CD14-positive monocyte (primary cell): Measurements from ENCODE around the gene PTPRN2. TPM values are rescaled to one million over a fixed set of nuclear protein-coding genes. Genes with fewer than 3 reads are reported as not detected.

Experiments used
- DNase-seq, 3 donors: peaks; one replicate each; pipeline ENCODE4 v3.0.0-alpha.2; 2011 to 2022
- H2AFZ ChIP-seq: 2 replicates; pipeline ENCODE4 v1.6.0; 2012; ENCODE audit warnings: mild to moderate bottlenecking, low read depth, low read length, inconsistent platforms; ENCODE audit not compliant: insufficient read depth, poor library complexity, severe bottlenecking
- H3K27ac ChIP-seq, 2 donors: 1 replicate in 1 of 2; 2 replicates in 1 of 2; pipeline ENCODE4 v1.5.1; 2012 to 2013; ENCODE audit warnings: low read length in 2 of 2, control low read depth in 1 of 2, inconsistent platforms in 1 of 2, low read depth in 1 of 2, mild to moderate bottlenecking in 1 of 2
- H3K27me3 ChIP-seq, 2 donors: one replicate each; pipeline versions ENCODE4 v1.6.0 to v1.6.1; 2011 to 2013; ENCODE audit warnings: low read length in 2 of 2; ENCODE audit not compliant: control insufficient read depth in 2 of 2, insufficient read depth in 2 of 2
- H3K36me3 ChIP-seq, 2 donors: replicated peaks in 1 of 2; 1 replicate in 1 of 2; 2 replicates in 1 of 2; pipeline versions ENCODE4 v1.5.1 to v1.6.1; 2012 to 2013; ENCODE audit warnings: low read length in 2 of 2, control low read depth in 1 of 2, inconsistent platforms in 1 of 2, mild to moderate bottlenecking in 1 of 2; ENCODE audit not compliant: insufficient read depth in 2 of 2, control insufficient read depth in 1 of 2
- H3K4me1 ChIP-seq, 2 donors: 1 replicate in 1 of 2; 2 replicates in 1 of 2; pipeline versions ENCODE4 v1.5.1 to v1.6.1; 2012 to 2013; ENCODE audit warnings: low read length in 2 of 2, control low read depth in 1 of 2, inconsistent platforms in 1 of 2, mild to moderate bottlenecking in 1 of 2, moderate library complexity in 1 of 2; ENCODE audit not compliant: insufficient read depth in 2 of 2, control insufficient read depth in 1 of 2
- H3K4me2 ChIP-seq: replicated peaks from 2 replicates; pipeline ENCODE3; 2012; ENCODE audit warnings: low read length, moderate library complexity, mild to moderate bottlenecking; ENCODE audit not compliant: poor library complexity, severe bottlenecking; ENCODE audit errors: extremely low read depth
- H3K4me3 ChIP-seq, 3 experiments: fragments of 200-600 bp in 1 of 3; sonication (generic) in 1 of 3; replicated peaks in 1 of 3; 1 replicate in 2 of 3; 2 replicates in 1 of 3; pipeline ENCODE4 v1.5.1; 2011 to 2013; ENCODE audit warnings: low read length in 3 of 3, mild to moderate bottlenecking in 3 of 3, control low read depth in 2 of 3, low read depth in 2 of 3, inconsistent platforms in 1 of 3, moderate library complexity in 1 of 3
- H3K79me2 ChIP-seq: 2 replicates; pipeline ENCODE4 v1.6.0; 2012; ENCODE audit warnings: mild to moderate bottlenecking, control low read depth, inconsistent platforms, low read length, moderate library complexity; ENCODE audit not compliant: insufficient read depth
- H3K9ac ChIP-seq: 2 replicates; pipeline ENCODE4 v1.6.0; 2017; ENCODE audit warnings: low read length, mild to moderate bottlenecking; ENCODE audit not compliant: insufficient read depth, poor library complexity, severe bottlenecking
- H3K9me3 ChIP-seq, 2 donors: replicated peaks in 1 of 2; 1 replicate in 1 of 2; 2 replicates in 1 of 2; pipeline versions ENCODE4 v1.5.1 to v1.6.1; 2012 to 2013; ENCODE audit warnings: low read length in 2 of 2, control low read depth in 1 of 2; ENCODE audit not compliant: control insufficient read depth in 1 of 2, insufficient read depth in 1 of 2
- H4K20me1 ChIP-seq: 2 replicates; pipeline ENCODE4 v1.6.0; 2012; ENCODE audit warnings: mild to moderate bottlenecking, low read length, control low read depth, moderate library complexity; ENCODE audit not compliant: insufficient read depth
- H3K27ac Mint-ChIP-seq, 7 donors: one replicate each; pipeline ENCODE4 v1.8.0; 2020; ENCODE audit warnings: mild to moderate bottlenecking in 7 of 7, mixed read lengths in 7 of 7, moderate library complexity in 6 of 7, inconsistent platforms in 2 of 7
- H3K27me3 Mint-ChIP-seq, 3 donors: one replicate each; pipeline ENCODE4 v1.8.0; 2021 to 2022; ENCODE audit warnings: low read depth in 3 of 3, mild to moderate bottlenecking in 3 of 3, mixed read lengths in 3 of 3, moderate library complexity in 3 of 3, inconsistent platforms in 1 of 3
- H3K36me3 Mint-ChIP-seq, 2 donors: one replicate each; pipeline ENCODE4 v1.8.0; 2020; ENCODE audit warnings: mixed read lengths in 2 of 2, inconsistent platforms in 1 of 2, mild to moderate bottlenecking in 1 of 2
- H3K4me1 Mint-ChIP-seq: one replicate; pipeline ENCODE4 v1.8.0; 2020; ENCODE audit warnings: mild to moderate bottlenecking, mixed read lengths
- H3K4me3 Mint-ChIP-seq, 2 donors: one replicate each; pipeline ENCODE4 v1.8.0; 2020; ENCODE audit warnings: mild to moderate bottlenecking in 2 of 2, mixed read lengths in 2 of 2, moderate library complexity in 1 of 2
- H3K9me3 Mint-ChIP-seq, 7 donors: one replicate each; pipeline ENCODE4 v1.8.0; 2020 to 2022; ENCODE audit warnings: mixed read lengths in 7 of 7, mild to moderate bottlenecking in 6 of 7, moderate library complexity in 6 of 7, inconsistent platforms in 2 of 7
- WGBS: methylation state at CpG from one replicate; pipeline ENCODE4 v1.1.5; 2013; ENCODE audit warnings: missing lambda C conversion rate; ENCODE audit not compliant: insufficient coverage; 5-methylcytosine and 5-hydroxymethylcytosine counted together
- intact Hi-C, 2 donors: fragments of 100-400 bp; cut with micrococcal nuclease; formaldehyde crosslinking; loops; one replicate each; pipeline versions ENCODE4 v1.15.0 to v1.15.1; 2023
- polyA plus RNA-seq, 3 donors: library from polyadenylated mRNA; depleted of rRNA in 1 of 3; unstranded in 2 of 3; stranded (reverse) in 1 of 3; fragments of 300-500 nt in 2 of 3; fragments of >200 nt in 1 of 3; fragmentation: Illumina TruSeq in 2 of 3; gene quantifications; 1 replicate in 2 of 3; 2 replicates in 1 of 3; pipeline ENCODE4 v1.2.3, GENCODE V29; 2012 to 2021
- TF ChIP-seq, protein P1 (sequence below): fragments of 200-600 bp; IDR thresholded peaks from one replicate; pipeline ENCODE4 v1.8.0; 2022; ENCODE audit warnings: antibody characterized with exemption, mild to moderate bottlenecking

PTPRN2 gene
- polyA plus RNA-seq, 3 donors, result 0.25 to 1.4 (median 0.97) TPM

DNA sequence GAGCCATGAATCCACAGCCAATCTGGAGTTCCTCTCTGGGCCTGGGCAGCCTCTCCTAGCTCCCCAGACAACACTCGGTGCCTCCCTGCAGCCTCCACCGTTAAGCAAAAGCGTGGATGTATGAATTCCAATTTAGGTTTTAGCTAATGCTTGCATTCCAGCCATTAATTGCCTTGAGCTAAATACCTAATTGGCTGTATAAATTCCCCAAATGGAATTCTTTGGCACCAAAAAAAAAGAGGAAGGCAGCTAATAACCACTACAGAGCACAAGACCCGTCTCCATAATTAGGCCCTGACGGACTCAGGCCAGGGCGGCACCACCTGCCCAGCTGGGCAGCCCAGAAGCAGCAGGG lies 140.5 kb downstream of the PTPRN2 start:
- H3K27me3 ChIP-seq, result no peaks in the 10 kb centered on the region
- Mint-ChIP-seq H3K27ac (no peak overlapping the region), H3K36me3 (no peaks in the 10 kb centered on the region), H3K4me1 (no peaks in the 10 kb centered on the region), H3K9me3 (peaks cover 0 to 2% (median 0%) of the 10 kb centered on the region in 7 donors), H3K4me3 (no peak overlapping the region), H3K27me3 (peaks cover 0 to 5% (median 3%) of the 10 kb centered on the region in 3 donors)
- H3K4me3 ChIP-seq, result no peak overlapping the region
- no peak overlapping the region for H3K27ac ChIP-seq
- no peak for DNase-seq
- no peaks in the 10 kb centered on the region for H3K36me3 ChIP-seq
- no peaks in the 10 kb centered on the region for H3K4me1 ChIP-seq
- H3K9ac ChIP-seq, result no peak overlapping the region
- no peak overlapping the region for H3K4me2 ChIP-seq
- TF ChIP-seq, protein P1, sequence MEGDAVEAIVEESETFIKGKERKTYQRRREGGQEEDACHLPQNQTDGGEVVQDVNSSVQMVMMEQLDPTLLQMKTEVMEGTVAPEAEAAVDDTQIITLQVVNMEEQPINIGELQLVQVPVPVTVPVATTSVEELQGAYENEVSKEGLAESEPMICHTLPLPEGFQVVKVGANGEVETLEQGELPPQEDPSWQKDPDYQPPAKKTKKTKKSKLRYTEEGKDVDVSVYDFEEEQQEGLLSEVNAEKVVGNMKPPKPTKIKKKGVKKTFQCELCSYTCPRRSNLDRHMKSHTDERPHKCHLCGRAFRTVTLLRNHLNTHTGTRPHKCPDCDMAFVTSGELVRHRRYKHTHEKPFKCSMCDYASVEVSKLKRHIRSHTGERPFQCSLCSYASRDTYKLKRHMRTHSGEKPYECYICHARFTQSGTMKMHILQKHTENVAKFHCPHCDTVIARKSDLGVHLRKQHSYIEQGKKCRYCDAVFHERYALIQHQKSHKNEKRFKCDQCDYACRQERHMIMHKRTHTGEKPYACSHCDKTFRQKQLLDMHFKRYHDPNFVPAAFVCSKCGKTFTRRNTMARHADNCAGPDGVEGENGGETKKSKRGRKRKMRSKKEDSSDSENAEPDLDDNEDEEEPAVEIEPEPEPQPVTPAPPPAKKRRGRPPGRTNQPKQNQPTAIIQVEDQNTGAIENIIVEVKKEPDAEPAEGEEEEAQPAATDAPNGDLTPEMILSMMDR, result no peak
- H3K9me3 ChIP-seq, result no peaks in the 10 kb centered on the region
- no peaks in the 10 kb centered on the region for H4K20me1 ChIP-seq
- no peaks in the 10 kb centered on the region for H3K79me2 ChIP-seq
- intact Hi-C loops, result no loop called here
- no peak overlapping the region for H2AFZ ChIP-seq
- 89% methylated on average over 3 of the region's 6 CpGs for WGBS

DNA sequence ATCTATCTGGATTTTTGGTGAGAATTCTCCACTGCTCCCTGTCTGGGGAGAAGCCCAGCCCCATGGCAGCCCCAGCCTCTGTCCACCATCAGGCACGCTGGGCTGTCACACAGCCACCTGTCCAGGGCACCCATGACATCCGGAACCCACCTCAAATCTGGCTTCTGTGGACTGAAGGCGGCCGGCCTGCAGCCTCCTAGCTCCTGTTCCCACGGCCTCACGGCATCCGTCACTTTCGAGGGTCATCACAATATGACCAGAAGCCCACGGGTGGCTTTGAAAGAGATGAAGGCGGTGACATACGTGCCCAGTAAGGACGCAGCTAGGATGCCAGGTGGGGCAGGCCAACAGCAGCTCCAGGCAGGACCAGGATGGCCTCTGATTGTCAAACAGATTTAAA lies 140.9 kb downstream of the PTPRN2 start:
- no peaks in the 10 kb centered on the region for H3K4me1 ChIP-seq
- TF ChIP-seq, protein P1, result no peak
- no peak for DNase-seq

More for the DNA sequence above, 140.9 kb downstream of the PTPRN2 start:
- Histone ChIP-seq H3K9me3 (no peaks in the 10 kb centered on the region), H2AFZ (no peak overlapping the region), H4K20me1 (no peaks in the 10 kb centered on the region), H3K79me2 (no peaks in the 10 kb centered on the region), H3K4me3 (no peak overlapping the region), H3K27ac (no peak overlapping the region), H3K36me3 (no peaks in the 10 kb centered on the region), H3K9ac (no peak overlapping the region), H3K4me2 (no peak overlapping the region), H3K27me3 (no peaks in the 10 kb centered on the region)
- intact Hi-C loops, result no loop called here
- Mint-ChIP-seq H3K4me1 (no peaks in the 10 kb centered on the region), H3K9me3 (peaks cover 0 to 5% (median 0%) of the 10 kb centered on the region in 7 donors), H3K36me3 (no peaks in the 10 kb centered on the region), H3K27me3 (peaks cover 1 to 5% (median 3%) of the 10 kb centered on the region in 3 donors), H3K27ac (no peak overlapping the region), H3K4me3 (no peak overlapping the region)
- 91% methylated on average over 12 of the region's 12 CpGs for WGBS
